A673 (cell line): ENCODE data around the gene VCAN. TPM values are rescaled to one million over a fixed set of nuclear protein-coding genes. Genes with fewer than 3 reads are reported as not detected.

Source experiments
- BruUV-seq: library from RNA; stranded (reverse); fragments of 400-500 nt; replicated peaks from 2 replicates; lab custom pipeline; 2021; lab: Mats Ljungman, UMichigan
- CTCF ChIA-PET: fragments of 300-600 bp; sonication (Branson Sonifier 250); formaldehyde crosslinking; loops from one replicate; lab custom pipeline; 2022; ENCODE audit warnings: antibody characterized with exemption; lab: Charles Lee
- POLR2A ChIA-PET: fragments of 300-600 bp; sonication (Branson Sonifier 250); formaldehyde crosslinking; loops from one replicate; lab custom pipeline; 2022; ENCODE audit warnings: antibody characterized with exemption; ENCODE audit not compliant: low non-redundant PET; lab: Charles Lee
- DNase-seq: peaks from one replicate; pipeline ENCODE4 v3.0.0-alpha.2; 2015; ENCODE audit warnings: low spot score
- H3K27ac ChIP-seq: fragments of 200-600 bp; sonication (generic); 2 replicates; pipeline ENCODE4 v1.5.1; 2016; ENCODE audit warnings: mixed run types, low read depth, mild to moderate bottlenecking, mixed read lengths, antibody characterized with exemption, low read length; ENCODE audit not compliant: poor library complexity, severe bottlenecking
- H3K27me3 ChIP-seq: fragments of 200-600 bp; sonication (generic); replicated peaks from 2 replicates; pipeline ENCODE4 v1.6.1; 2017; ENCODE audit warnings: mixed run types, low read depth, mild to moderate bottlenecking, mixed read lengths, antibody characterized with exemption, low read length; ENCODE audit not compliant: insufficient read depth, poor library complexity
- H3K36me3 ChIP-seq: fragments of 200-600 bp; sonication (generic); 2 replicates; pipeline ENCODE4 v1.6.1; 2016; ENCODE audit warnings: mixed run types, mild to moderate bottlenecking, mixed read lengths, antibody characterized with exemption, low read length; ENCODE audit not compliant: insufficient read depth, poor library complexity, severe bottlenecking
- H3K4me1 ChIP-seq: fragments of 200-600 bp; sonication (generic); 2 replicates; pipeline ENCODE4 v1.6.1; 2017; ENCODE audit warnings: mixed run types, mild to moderate bottlenecking, mixed read lengths, antibody characterized with exemption, low read length; ENCODE audit not compliant: insufficient read depth, poor library complexity, severe bottlenecking
- H3K4me3 ChIP-seq: fragments of 200-600 bp; sonication (generic); 2 replicates; pipeline ENCODE4 v1.5.1; 2016; ENCODE audit warnings: low read depth, mixed run types, mild to moderate bottlenecking, mixed read lengths, low read length; ENCODE audit not compliant: poor library complexity, severe bottlenecking
- H3K9me3 ChIP-seq: fragments of 200-600 bp; sonication (generic); 2 replicates; pipeline ENCODE4 v1.6.1; 2016; ENCODE audit warnings: mixed run types, low read depth, mild to moderate bottlenecking, mixed read lengths, antibody characterized with exemption, low read length; ENCODE audit not compliant: poor library complexity, severe bottlenecking
- EZH2 ChIP-seq: fragments of 200-600 bp; sonication (generic); IDR thresholded peaks from 2 replicates; pipeline ENCODE4 v1.6.1; 2017; ENCODE audit warnings: borderline replicate concordance, low read depth, mild to moderate bottlenecking, mixed read lengths, antibody characterized with exemption, low read length; ENCODE audit not compliant: poor library complexity, severe bottlenecking
- intact Hi-C: fragments of 100-400 bp; cut with micrococcal nuclease; formaldehyde crosslinking; loops from one replicate; pipeline ENCODE4 v1.10.0; 2022; ENCODE audit not compliant: unreplicated experiment
- total RNA-seq: library from RNA; stranded (reverse); gene quantifications from 2 replicates; pipeline ENCODE4 v1.2.3, GENCODE V29; 2021
- TF ChIP-seq, protein P1 (sequence below): fragments of 300-800, 200-600 bp; sonication (generic); conservative IDR thresholded peaks from 2 replicates; pipeline ENCODE4 v1.5.1; 2017; ENCODE audit warnings: low read depth, mild to moderate bottlenecking, antibody characterized with exemption, low read length, moderate library complexity, mixed read lengths

Gene VCAN
- total RNA-seq, 1 experiment from 2014 or later, result 0.90 TPM

DNA sequence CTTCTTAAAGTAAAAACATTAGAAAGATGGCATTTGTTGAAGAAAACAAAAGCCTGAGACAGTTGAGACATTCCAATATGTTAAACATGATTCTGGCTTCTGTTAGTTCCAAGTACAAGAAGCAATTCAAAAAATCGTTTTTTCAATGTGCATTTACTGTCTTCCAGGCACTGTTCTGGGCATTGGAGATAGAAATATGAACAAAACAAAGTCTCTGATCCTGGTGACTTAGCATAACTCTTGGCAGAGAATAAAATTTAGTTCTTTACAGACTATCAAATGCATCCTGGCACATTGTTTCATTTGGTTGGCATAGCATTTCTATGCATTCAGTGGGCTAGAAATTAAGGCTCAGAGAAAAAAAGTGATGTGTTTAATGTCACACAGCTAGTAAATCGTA lies 77.5 kb downstream of the VCAN start:
- no peak for DNase-seq
- Histone ChIP-seq H3K27me3 (no peaks in the 10 kb centered on the region), H3K27ac (no peak overlapping the region), H3K9me3 (no peaks in the 10 kb centered on the region), H3K4me1 (no peaks in the 10 kb centered on the region), H3K36me3 (no peaks in the 10 kb centered on the region), H3K4me3 (no peak overlapping the region)
- TF ChIP-seq, protein P1, sequence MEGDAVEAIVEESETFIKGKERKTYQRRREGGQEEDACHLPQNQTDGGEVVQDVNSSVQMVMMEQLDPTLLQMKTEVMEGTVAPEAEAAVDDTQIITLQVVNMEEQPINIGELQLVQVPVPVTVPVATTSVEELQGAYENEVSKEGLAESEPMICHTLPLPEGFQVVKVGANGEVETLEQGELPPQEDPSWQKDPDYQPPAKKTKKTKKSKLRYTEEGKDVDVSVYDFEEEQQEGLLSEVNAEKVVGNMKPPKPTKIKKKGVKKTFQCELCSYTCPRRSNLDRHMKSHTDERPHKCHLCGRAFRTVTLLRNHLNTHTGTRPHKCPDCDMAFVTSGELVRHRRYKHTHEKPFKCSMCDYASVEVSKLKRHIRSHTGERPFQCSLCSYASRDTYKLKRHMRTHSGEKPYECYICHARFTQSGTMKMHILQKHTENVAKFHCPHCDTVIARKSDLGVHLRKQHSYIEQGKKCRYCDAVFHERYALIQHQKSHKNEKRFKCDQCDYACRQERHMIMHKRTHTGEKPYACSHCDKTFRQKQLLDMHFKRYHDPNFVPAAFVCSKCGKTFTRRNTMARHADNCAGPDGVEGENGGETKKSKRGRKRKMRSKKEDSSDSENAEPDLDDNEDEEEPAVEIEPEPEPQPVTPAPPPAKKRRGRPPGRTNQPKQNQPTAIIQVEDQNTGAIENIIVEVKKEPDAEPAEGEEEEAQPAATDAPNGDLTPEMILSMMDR, result no peak
- TF ChIP-seq EZH2, result no peak
- no TSS peak for BruUV-seq
- ChIA-PET CTCF (no interaction called here), POLR2A (no interaction called here)
- intact Hi-C loops, result no loop called here

DNA sequence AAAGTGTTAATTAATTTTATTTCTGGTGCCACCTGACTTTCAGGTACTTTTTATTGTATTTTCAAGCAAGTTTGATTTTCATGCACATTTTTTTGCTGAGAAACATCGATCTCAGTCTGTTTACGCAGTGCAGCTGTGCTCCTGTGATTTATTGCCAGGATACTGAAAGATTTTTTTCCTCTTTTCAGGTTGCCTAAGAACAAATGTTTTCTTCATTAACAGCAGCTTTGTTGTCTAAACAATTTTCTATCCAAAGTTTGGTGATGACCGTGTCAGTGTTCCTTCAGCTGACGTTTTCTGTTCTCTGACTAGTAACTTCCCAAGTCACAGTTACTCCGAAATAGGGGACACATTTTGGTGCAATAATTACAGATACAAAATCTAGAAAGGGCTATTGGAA lies 78.1 kb downstream of the VCAN start:
- no peak for DNase-seq
- POLR2A ChIA-PET, result no interaction called here
- no peak overlapping the region for H3K4me3 ChIP-seq
- H3K4me1 ChIP-seq, result no peaks in the 10 kb centered on the region
- CTCF ChIA-PET, result no interaction called here
- intact Hi-C loops, result no loop called here
- H3K9me3 ChIP-seq, result no peaks in the 10 kb centered on the region
- H3K27me3 ChIP-seq, result no peaks in the 10 kb centered on the region
- TF ChIP-seq, protein P1, result no peak
- no peak for TF ChIP-seq EZH2
- H3K36me3 ChIP-seq, result no peaks in the 10 kb centered on the region
- no TSS peak for BruUV-seq
- no peak overlapping the region for H3K27ac ChIP-seq

DNA sequence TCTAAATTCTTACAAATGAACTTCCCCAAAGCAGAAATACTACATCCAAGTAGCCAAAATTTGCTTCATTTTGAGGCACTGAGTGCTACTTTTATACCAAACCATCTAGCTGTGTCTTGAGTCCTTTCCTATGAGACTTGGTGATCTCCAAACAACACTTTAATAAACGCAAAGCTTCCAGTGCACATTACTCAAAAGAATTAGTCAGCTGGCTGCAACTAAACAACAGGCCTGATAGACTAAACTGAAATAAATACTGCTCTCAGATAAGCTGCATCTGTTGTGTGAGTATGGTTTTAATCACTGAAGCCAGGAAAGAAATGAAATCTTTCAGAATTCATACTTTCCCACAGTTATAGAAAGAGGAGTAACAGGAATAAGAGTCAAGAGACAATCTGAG lies 80.3 kb downstream of the VCAN start:
- H3K36me3 ChIP-seq, result no peaks in the 10 kb centered on the region
- TF ChIP-seq, protein P1, result no peak
- no peak for TF ChIP-seq EZH2
- no peak overlapping the region for H3K27ac ChIP-seq
- POLR2A ChIA-PET, result no interaction called here
- H3K27me3 ChIP-seq, result no peaks in the 10 kb centered on the region
- H3K4me1 ChIP-seq, result no peaks in the 10 kb centered on the region
- intact Hi-C loops, result no loop called here
- BruUV-seq, result no TSS peak
- DNase-seq, result no peak
- CTCF ChIA-PET, result no interaction called here
- H3K4me3 ChIP-seq, result no peak overlapping the region
- H3K9me3 ChIP-seq, result no peaks in the 10 kb centered on the region
